HepG2 (cell line): ENCODE results near the gene KNG1. TPM values are rescaled to one million over a fixed set of nuclear protein-coding genes. Genes with fewer than 3 reads are reported as not detected.
A peak's percentile ranks its signal among the peaks of the same experiment; 100 is the strongest.

Experiments used
- ATF1 ChIP-seq: IDR thresholded peaks from 2 replicates; pipeline ENCODE4 v1.6.1; 2016; ENCODE audit warnings: mild to moderate bottlenecking, control low read depth
- CBX2 ChIP-seq, 2 experiments: fragments of 200-600 bp in 1 of 2; sonication (generic); formaldehyde crosslinking in 1 of 2; IDR thresholded peaks; 2 replicates each; pipeline versions ENCODE4 v1.7.0 to v1.8.1; 2018 to 2022; ENCODE audit warnings: low read depth in 2 of 2, low read length in 1 of 2, mild to moderate bottlenecking in 1 of 2, missing genetic modification reagents in 1 of 2
- MEIS2 ChIP-seq: sonication (generic); formaldehyde crosslinking; IDR thresholded peaks from 2 replicates; pipeline ENCODE4 v1.9.0; 2021; ENCODE audit warnings: mild to moderate bottlenecking, missing genetic modification reagents
- NFE2 ChIP-seq: sonication (generic); formaldehyde crosslinking; IDR thresholded peaks from 2 replicates; pipeline ENCODE4 v1.4.0; 2020; ENCODE audit warnings: missing genetic modification reagents
- NR2F2 ChIP-seq: IDR thresholded peaks from 2 replicates; pipeline ENCODE4 v1.6.1; 2012; ENCODE audit warnings: low read depth, inconsistent platforms, borderline replicate concordance
- PLRG1 ChIP-seq: fragments of 450-650 bp; conservative IDR thresholded peaks from 2 replicates; pipeline ENCODE4 v1.6.1; 2016
- RFX1 ChIP-seq: fragments of 450-650 bp; IDR thresholded peaks from 2 replicates; pipeline ENCODE4 v1.6.1; 2017
- SATB2 ChIP-seq: sonication (generic); formaldehyde crosslinking; IDR thresholded peaks from 2 replicates; pipeline ENCODE4 v1.5.0; 2020; ENCODE audit warnings: missing genetic modification reagents
- SKIL ChIP-seq: sonication (generic); formaldehyde crosslinking; IDR thresholded peaks from 2 replicates; pipeline ENCODE4 v1.8.0; 2022; ENCODE audit warnings: missing genetic modification reagents, mild to moderate bottlenecking, moderate library complexity, borderline replicate concordance
- SOX5 ChIP-seq: IDR thresholded peaks from 2 replicates; pipeline ENCODE4 v1.6.1; 2016; ENCODE audit warnings: borderline replicate concordance
- SRY ChIP-seq: sonication (generic); formaldehyde crosslinking; IDR thresholded peaks from 2 replicates; pipeline ENCODE4 v1.8.0; 2022; ENCODE audit warnings: mild to moderate bottlenecking, missing genetic modification reagents
- ZFP36L2 ChIP-seq: sonication (generic); formaldehyde crosslinking; IDR thresholded peaks from 2 replicates; pipeline ENCODE4 v1.4.0; 2020; ENCODE audit warnings: missing genetic modification reagents
- ZFP91 ChIP-seq: sonication (generic); formaldehyde crosslinking; IDR thresholded peaks from 2 replicates; pipeline ENCODE4 v1.9.0; 2022; ENCODE audit warnings: missing genetic modification reagents, mild to moderate bottlenecking, borderline replicate concordance
- ZHX1 ChIP-seq: sonication (generic); formaldehyde crosslinking; IDR thresholded peaks from 2 replicates; pipeline ENCODE4 v1.8.1; 2022; ENCODE audit warnings: low read depth, mild to moderate bottlenecking, missing genetic modification reagents
- ZNF136 ChIP-seq: sonication (generic); formaldehyde crosslinking; IDR thresholded peaks from 2 replicates; pipeline ENCODE4 v1.8.1; 2022; ENCODE audit warnings: low read depth, mild to moderate bottlenecking, moderate library complexity, missing genetic modification reagents
- ZNF564 ChIP-seq: sonication (generic); formaldehyde crosslinking; IDR thresholded peaks from 2 replicates; pipeline ENCODE4 v1.8.1; 2023; ENCODE audit warnings: mild to moderate bottlenecking, missing genetic modification reagents
- ZNF570 ChIP-seq: sonication (generic); formaldehyde crosslinking; IDR thresholded peaks from 2 replicates; pipeline ENCODE4 v1.4.0; 2020; ENCODE audit warnings: mild to moderate bottlenecking, missing genetic modification reagents, borderline replicate concordance
- polyA plus RNA-seq, 8 experiments: library from polyadenylated mRNA; depleted of rRNA in 3 of 8; stranded (reverse) in 7 of 8; unstranded in 1 of 8; fragments of >200 nt; fragmentation: Illumina TruSeq in 4 of 8; extraction: Trizol in 4 of 8; gene quantifications; 2 replicates each; pipeline versions ENCODE4 v1.2.1 to v1.2.3, GENCODE V29; 2011 to 2016; ENCODE audit warnings: low read depth in 4 of 8, missing spikeins in 1 of 8, mixed read lengths in 1 of 8; ENCODE audit not compliant: insufficient read depth in 1 of 8
- total RNA-seq, 5 experiments: library from RNA; depleted of rRNA; stranded (reverse); fragments of >200 nt; fragmentation: Illumina TruSeq; extraction: Trizol; gene quantifications; 2 replicates each; pipeline ENCODE4 v1.2.3, GENCODE V29; 2016; ENCODE audit warnings: low read depth in 1 of 5
- TF ChIP-seq, protein P1 (sequence below): IDR thresholded peaks from 2 replicates; pipeline ENCODE4 v1.6.1; 2016; ENCODE audit warnings: low read depth
- TF ChIP-seq, protein P2 (sequence below): sonication (generic); formaldehyde crosslinking; IDR thresholded peaks from 2 replicates; pipeline ENCODE4 v1.5.1; 2020; ENCODE audit warnings: missing genetic modification reagents, mild to moderate bottlenecking, borderline replicate concordance

The KNG1 gene
- total and polyA plus RNA-seq, 2 of the 13 experiments (the other 11 are each of a cell fraction or from before 2014, with no cell fraction given), result 6.5 to 7.0 TPM

DNA sequence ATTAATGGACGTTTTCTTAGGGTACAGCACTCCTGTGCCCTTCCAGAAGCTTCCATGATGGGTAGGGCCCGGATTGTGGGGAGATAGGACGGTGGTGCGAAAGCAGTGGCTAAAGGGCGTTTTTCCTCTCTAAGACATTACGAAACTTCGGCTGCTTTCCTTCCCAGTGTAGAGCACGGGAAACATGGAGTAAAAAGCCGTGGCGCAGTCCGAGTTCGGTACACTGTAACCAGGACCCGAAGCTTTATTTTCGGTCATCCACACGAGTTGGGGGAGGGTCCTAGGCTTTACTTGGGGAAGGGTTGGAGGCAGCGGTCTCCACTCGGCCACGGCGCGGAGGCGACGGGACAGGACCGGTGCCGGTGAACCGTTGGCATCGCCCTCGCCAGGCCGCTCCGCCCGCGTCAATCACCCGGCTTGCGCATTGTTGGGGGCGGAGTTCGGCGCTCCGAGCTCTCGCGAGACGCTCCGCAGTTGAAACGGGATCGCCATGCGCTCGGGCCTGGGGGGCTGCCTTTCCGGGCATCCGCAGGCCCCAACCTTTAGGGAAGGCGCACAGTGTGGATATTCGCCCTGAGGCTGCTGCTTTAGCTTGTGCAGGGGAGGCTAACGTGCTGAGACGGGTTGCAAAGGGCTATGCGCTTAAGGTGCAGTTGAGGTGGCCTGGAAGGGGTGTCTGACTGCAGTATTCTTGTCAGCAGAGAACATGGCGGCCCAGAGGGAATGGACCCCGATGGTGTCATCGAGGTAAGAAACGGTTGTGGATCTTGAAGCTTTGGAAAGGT is 66.8 kb downstream of the KNG1 start (continued):
- TF ChIP-seq SKIL (0 out of 2 replicates have a peak, but pooled peaks have one; percentile 17), ZNF570 (CRISPR knock-in tag) (no peak), ZFP91 (CRISPR knock-in tag) (peak; percentile 39; the same call in 1 of the 2 replicates), NR2F2 (peak; percentile 49; the same call in 1 of the 2 replicates), SATB2 (peak; percentile 1; the same call in 1 of the 2 replicates), PLRG1 (no peak), NFE2 (CRISPR knock-in tag) (no peak), CBX2 (IDR thresholded peaks at IDR 0.05; ENCODE audit: low read depth, low read length) (no peak), CBX2 (CRISPR knock-in tag; IDR thresholded peaks at IDR 0.05; ENCODE audit: low read depth) (no peak), ZNF564 (CRISPR knock-in tag) (no peak), ATF1 (CRISPR knock-in tag) (no peak), SOX5 (CRISPR knock-in tag) (no peak), ZFP36L2 (CRISPR knock-in tag) (no peak), ZNF136 (CRISPR knock-in tag) (no peak), ZHX1 (CRISPR knock-in tag) (peak; percentile 47; the same call in 1 of the 2 replicates), MEIS2 (CRISPR knock-in tag) (0 out of 2 replicates have a peak, but pooled peaks have one; percentile 28), SRY (peak; percentile 52; the same call in 1 of the 2 replicates), RFX1 (no peak)
- TF ChIP-seq, protein P1, sequence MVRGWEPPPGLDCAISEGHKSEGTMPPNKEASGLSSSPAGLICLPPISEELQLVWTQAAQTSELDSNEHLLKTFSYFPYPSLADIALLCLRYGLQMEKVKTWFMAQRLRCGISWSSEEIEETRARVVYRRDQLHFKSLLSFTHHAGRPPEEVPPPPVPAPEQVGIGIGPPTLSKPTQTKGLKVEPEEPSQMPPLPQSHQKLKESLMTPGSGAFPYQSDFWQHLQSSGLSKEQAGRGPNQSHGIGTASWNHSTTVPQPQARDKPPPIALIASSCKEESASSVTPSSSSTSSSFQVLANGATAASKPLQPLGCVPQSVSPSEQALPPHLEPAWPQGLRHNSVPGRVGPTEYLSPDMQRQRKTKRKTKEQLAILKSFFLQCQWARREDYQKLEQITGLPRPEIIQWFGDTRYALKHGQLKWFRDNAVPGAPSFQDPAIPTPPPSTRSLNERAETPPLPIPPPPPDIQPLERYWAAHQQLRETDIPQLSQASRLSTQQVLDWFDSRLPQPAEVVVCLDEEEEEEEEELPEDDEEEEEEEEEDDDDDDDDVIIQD (CRISPR knock-in tag), result no peak
- TF ChIP-seq, protein P2, sequence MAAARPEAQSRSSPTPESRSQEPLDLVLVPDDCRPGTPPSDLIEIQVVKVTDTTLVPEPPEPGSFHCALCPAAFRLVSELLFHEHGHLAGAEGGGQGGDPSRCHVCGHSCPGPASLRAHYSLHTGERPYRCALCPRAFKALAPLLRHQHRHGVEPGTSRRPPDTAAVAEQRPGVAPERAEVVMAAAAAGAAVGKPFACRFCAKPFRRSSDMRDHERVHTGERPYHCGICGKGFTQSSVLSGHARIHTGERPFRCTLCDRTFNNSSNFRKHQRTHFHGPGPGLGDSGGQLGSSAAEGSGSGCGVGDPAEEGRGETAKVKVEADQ, result no peak
